Activated T-cell treated with anti-CD3 and anti-CD28 coated beads for 4 hours (primary cell): Measurements from ENCODE around the gene OR2H2.

Experiments used
- DNase-seq: peaks from one replicate; pipeline ENCODE4 v3.0.0-alpha.2; 2020

The OR2H2 gene

GRCh38 chr6:29593199-29593855, 8.4 kb downstream of the OR2H2 start:
- no peak for DNase-seq

GRCh38 chr6:29596381-29596900, 11.5 kb downstream of the OR2H2 start:
- no peak for DNase-seq

GRCh38 chr6:29597184-29597583, 12.3 kb downstream of the OR2H2 start:
- no peak for DNase-seq

- DNase-seq = no peak
These were observed 13.3 kb downstream of the OR2H2 start for GRCh38 chr6:29598172-29598747.

- DNase-seq = no peak
These were observed 17.8 kb downstream of the OR2H2 start for GRCh38 chr6:29602564-29603361.

GRCh38 chr6:29603456-29603855, 18.5 kb downstream of the OR2H2 start:
- no peak for DNase-seq

- no peak for DNase-seq
These were observed 19.0 kb downstream of the OR2H2 start for GRCh38 chr6:29603930-29604329.

GRCh38 chr6:29608131-29608530, 23.2 kb downstream of the OR2H2 start:
- no peak for DNase-seq

- DNase-seq = no peak
These were observed 25.6 kb downstream of the OR2H2 start for GRCh38 chr6:29610540-29610939.

GRCh38 chr6:29611426-29611825, 26.5 kb downstream of the OR2H2 start:
- DNase-seq = no peak

- DNase-seq = no peak
These were observed 33.0 kb downstream of the OR2H2 start for GRCh38 chr6:29617782-29618554.

- DNase-seq = no peak
These were observed 34.7 kb downstream of the OR2H2 start for GRCh38 chr6:29619578-29620160.

- no peak for DNase-seq
These were observed 35.7 kb downstream of the OR2H2 start for GRCh38 chr6:29620630-29621029.

- no peak for DNase-seq
These were observed 39.6 kb downstream of the OR2H2 start for GRCh38 chr6:29624520-29624961.

GRCh38 chr6:29625337-29625930, 40.5 kb downstream of the OR2H2 start:
- DNase-seq = no peak

GRCh38 chr6:29626948-29627754, 42.2 kb downstream of the OR2H2 start:
- no peak for DNase-seq

- peak; percentile 50 for DNase-seq
These were observed 43.0 kb downstream of the OR2H2 start for GRCh38 chr6:29627755-29628418.

GRCh38 chr6:29628419-29629281, 43.7 kb downstream of the OR2H2 start:
- peak; percentile 43 for DNase-seq

GRCh38 chr6:29629571-29629970, 44.6 kb downstream of the OR2H2 start:
- no peak for DNase-seq

- no peak for DNase-seq
These were observed 45.4 kb downstream of the OR2H2 start for GRCh38 chr6:29630315-29630714.
